Hepatocyte (in vitro differentiated cells): ENCODE data around the gene SYDE1. TPM values are rescaled to one million over a fixed set of nuclear protein-coding genes. Genes with fewer than 3 reads are reported as not detected.

Experiments used
- DNase-seq: peaks from one replicate; pipeline ENCODE4 v3.0.0-alpha.2; 2016; ENCODE audit warnings: low spot score
- H2AFZ ChIP-seq: fragments of 200-600 bp; sonication (generic); 2 replicates; pipeline ENCODE4 v1.6.0; 2016; ENCODE audit warnings: antibody characterized with exemption, mild to moderate bottlenecking
- H3K27ac ChIP-seq: fragments of 200-600 bp; sonication (generic); 2 replicates; pipeline ENCODE4 v1.5.1; 2016; ENCODE audit warnings: mild to moderate bottlenecking
- H3K27me3 ChIP-seq: fragments of 200-600 bp; sonication (generic); 2 replicates; pipeline ENCODE4 v1.6.1; 2016
- H3K36me3 ChIP-seq: fragments of 200-600 bp; sonication (generic); replicated peaks from 2 replicates; pipeline ENCODE4 v1.5.1; 2016; ENCODE audit warnings: low read depth; ENCODE audit not compliant: insufficient read depth
- H3K4me1 ChIP-seq: fragments of 200-600 bp; sonication (generic); 2 replicates; pipeline ENCODE4 v1.5.1; 2016; ENCODE audit warnings: mild to moderate bottlenecking, moderate library complexity; ENCODE audit not compliant: insufficient read depth
- H3K4me2 ChIP-seq: fragments of 200-600 bp; sonication (generic); 2 replicates; pipeline ENCODE4 v1.6.0; 2016
- H3K4me3 ChIP-seq: fragments of 200-600 bp; sonication (generic); 2 replicates; pipeline ENCODE4 v1.5.1; 2016; ENCODE audit warnings: mild to moderate bottlenecking
- H3K79me2 ChIP-seq: fragments of 200-600 bp; sonication (generic); 2 replicates; pipeline ENCODE4 v1.6.0; 2017; ENCODE audit warnings: mild to moderate bottlenecking
- H3K9me2 ChIP-seq: fragments of 200-600 bp; sonication (generic); replicated peaks from 2 replicates; pipeline ENCODE4 v1.6.0; 2017; ENCODE audit warnings: mild to moderate bottlenecking; ENCODE audit not compliant: insufficient read depth
- H3K9me3 ChIP-seq: fragments of 200-600 bp; sonication (generic); 2 replicates; pipeline ENCODE4 v1.5.1; 2016; ENCODE audit warnings: low read depth, mild to moderate bottlenecking
- H4K20me1 ChIP-seq: fragments of 200-600 bp; sonication (generic); 2 replicates; pipeline ENCODE4 v1.6.0; 2016; ENCODE audit warnings: mild to moderate bottlenecking; ENCODE audit not compliant: insufficient read depth, poor library complexity, severe bottlenecking
- EZH2 ChIP-seq: fragments of 200-600 bp; sonication (generic); IDR thresholded peaks from 2 replicates; pipeline ENCODE4 v1.6.1; 2016; ENCODE audit warnings: antibody characterized with exemption, mild to moderate bottlenecking, borderline replicate concordance
- EZH2phosphoT487 ChIP-seq: fragments of 200-600 bp; sonication (generic); IDR thresholded peaks from one replicate; pipeline ENCODE4 v1.6.1; 2018; ENCODE audit warnings: antibody characterized with exemption, mild to moderate bottlenecking, low read depth, moderate library complexity; ENCODE audit not compliant: unreplicated experiment, severe bottlenecking
- WGBS: methylation state at CpG from one replicate; pipeline ENCODE4 v1.1.6; 2016; ENCODE audit warnings: low lambda C conversion rate; ENCODE audit errors: missing lambda C conversion rate; 5-methylcytosine and 5-hydroxymethylcytosine counted together
- polyA plus RNA-seq: library from polyadenylated mRNA; unstranded; fragments of >200 nt; fragmentation: Nextera tagmentation; extraction: Ambion mirVana; gene quantifications from 2 replicates; pipeline ENCODE4 v1.2.1, GENCODE V29; 2016
- total RNA-seq: library from RNA; depleted of rRNA; stranded (reverse); fragments of >200 nt; gene quantifications from 2 replicates; pipeline ENCODE4 v1.2.3, GENCODE V29; 2014
- TF ChIP-seq, protein P1 (sequence below): fragments of 200-600 bp; sonication (generic); IDR thresholded peaks from 2 replicates; pipeline ENCODE4 v1.5.1; 2016; ENCODE audit warnings: antibody characterized with exemption, mild to moderate bottlenecking; ENCODE audit not compliant: poor library complexity

SYDE1 gene
- total and polyA plus RNA-seq, 2 experiments from 2014 or later: 17.8 to 18.5 TPM

DNA sequence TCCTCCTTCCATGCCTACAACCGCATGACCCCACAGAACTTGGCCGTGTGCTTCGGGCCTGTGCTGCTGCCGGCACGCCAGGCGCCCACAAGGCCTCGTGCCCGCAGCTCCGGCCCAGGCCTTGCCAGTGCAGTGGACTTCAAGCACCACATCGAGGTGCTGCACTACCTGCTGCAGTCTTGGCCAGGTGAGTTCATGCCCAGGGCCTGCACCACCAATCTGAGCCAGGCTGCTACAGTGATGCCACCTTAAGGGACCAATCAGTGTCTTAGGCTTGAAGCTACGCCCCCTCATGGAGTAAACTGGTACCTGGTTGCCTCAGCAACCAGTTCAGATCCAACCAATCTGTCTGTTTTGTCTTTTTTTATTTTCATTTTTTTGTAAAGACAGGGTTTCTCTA lies 5.2 kb downstream of the SYDE1 start:
- no peaks in the 10 kb centered on the region for H3K9me2 ChIP-seq
- H3K4me1 ChIP-seq: no peaks in the 10 kb centered on the region
- H3K4me2 ChIP-seq: no peak overlapping the region
- WGBS: 96% methylated on average over 11 of the region's 11 CpGs
- H3K36me3 ChIP-seq: no peaks in the 10 kb centered on the region
- TF ChIP-seq EZH2phosphoT487: no peak
- TF ChIP-seq, protein P1, sequence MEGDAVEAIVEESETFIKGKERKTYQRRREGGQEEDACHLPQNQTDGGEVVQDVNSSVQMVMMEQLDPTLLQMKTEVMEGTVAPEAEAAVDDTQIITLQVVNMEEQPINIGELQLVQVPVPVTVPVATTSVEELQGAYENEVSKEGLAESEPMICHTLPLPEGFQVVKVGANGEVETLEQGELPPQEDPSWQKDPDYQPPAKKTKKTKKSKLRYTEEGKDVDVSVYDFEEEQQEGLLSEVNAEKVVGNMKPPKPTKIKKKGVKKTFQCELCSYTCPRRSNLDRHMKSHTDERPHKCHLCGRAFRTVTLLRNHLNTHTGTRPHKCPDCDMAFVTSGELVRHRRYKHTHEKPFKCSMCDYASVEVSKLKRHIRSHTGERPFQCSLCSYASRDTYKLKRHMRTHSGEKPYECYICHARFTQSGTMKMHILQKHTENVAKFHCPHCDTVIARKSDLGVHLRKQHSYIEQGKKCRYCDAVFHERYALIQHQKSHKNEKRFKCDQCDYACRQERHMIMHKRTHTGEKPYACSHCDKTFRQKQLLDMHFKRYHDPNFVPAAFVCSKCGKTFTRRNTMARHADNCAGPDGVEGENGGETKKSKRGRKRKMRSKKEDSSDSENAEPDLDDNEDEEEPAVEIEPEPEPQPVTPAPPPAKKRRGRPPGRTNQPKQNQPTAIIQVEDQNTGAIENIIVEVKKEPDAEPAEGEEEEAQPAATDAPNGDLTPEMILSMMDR: no peak
- TF ChIP-seq EZH2: no peak
- H3K27ac ChIP-seq: no peak overlapping the region
- no peak overlapping the region for H3K4me3 ChIP-seq
- no peaks in the 10 kb centered on the region for H3K9me3 ChIP-seq
- H3K27me3 ChIP-seq: no peaks in the 10 kb centered on the region
- no peaks in the 10 kb centered on the region for H4K20me1 ChIP-seq
- H3K79me2 ChIP-seq: peaks cover 12% of the 10 kb centered on the region
- DNase-seq: no peak
- no peak overlapping the region for H2AFZ ChIP-seq

DNA sequence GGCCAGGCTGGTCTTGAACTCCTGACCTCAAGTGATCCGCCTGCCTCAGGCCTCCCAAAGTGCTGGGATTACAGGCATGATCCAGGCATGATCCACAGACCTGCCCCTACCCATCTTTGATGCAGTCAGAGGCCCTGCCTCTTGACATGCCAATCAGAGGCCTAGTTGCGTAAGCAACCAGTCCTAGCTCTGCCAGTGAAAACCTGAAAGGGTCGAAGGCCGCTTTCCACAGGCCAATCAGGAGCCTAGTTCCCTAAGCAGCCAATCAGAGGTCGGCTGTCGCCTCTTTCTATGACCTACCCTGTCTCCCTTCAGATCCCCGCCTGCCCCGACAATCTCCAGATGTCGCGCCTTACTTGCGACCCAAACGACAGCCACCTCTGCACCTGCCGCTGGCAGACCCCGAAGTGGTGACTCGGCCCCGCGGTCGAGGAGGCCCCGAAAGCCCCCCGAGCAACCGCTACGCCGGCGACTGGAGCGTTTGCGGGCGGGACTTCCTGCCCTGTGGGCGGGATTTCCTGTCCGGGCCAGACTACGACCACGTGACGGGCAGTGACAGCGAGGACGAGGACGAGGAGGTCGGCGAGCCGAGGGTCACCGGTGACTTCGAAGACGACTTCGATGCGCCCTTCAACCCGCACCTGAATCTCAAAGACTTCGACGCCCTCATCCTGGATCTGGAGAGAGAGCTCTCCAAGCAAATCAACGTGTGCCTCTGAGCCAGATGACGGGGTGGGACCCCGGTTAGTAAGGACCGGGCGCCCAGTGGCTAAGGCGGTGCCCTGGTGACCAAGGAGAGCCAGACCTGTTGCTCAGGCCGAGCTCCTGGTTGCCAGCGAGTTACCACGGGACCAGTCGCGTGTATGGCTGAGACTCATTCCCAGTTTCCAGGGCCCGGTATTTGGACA lies 6.3 kb downstream of the SYDE1 start:
- H3K27ac ChIP-seq: no peak overlapping the region
- H3K9me2 ChIP-seq: no peaks in the 10 kb centered on the region
- WGBS: 96% methylated on average over 55 of the region's 58 CpGs
- no peaks in the 10 kb centered on the region for H4K20me1 ChIP-seq
- peaks cover 5% of the 10 kb centered on the region for H3K79me2 ChIP-seq
- no peaks in the 10 kb centered on the region for H3K4me1 ChIP-seq
- H3K27me3 ChIP-seq: no peaks in the 10 kb centered on the region
- no peak overlapping the region for H3K4me2 ChIP-seq
- no peaks in the 10 kb centered on the region for H3K36me3 ChIP-seq
- no peak overlapping the region for H3K4me3 ChIP-seq
- H3K9me3 ChIP-seq: no peaks in the 10 kb centered on the region
- no peak overlapping the region for H2AFZ ChIP-seq
- DNase-seq: no peak
- TF ChIP-seq, protein P1: no peak
- no peak for TF ChIP-seq EZH2
- no peak for TF ChIP-seq EZH2phosphoT487

DNA sequence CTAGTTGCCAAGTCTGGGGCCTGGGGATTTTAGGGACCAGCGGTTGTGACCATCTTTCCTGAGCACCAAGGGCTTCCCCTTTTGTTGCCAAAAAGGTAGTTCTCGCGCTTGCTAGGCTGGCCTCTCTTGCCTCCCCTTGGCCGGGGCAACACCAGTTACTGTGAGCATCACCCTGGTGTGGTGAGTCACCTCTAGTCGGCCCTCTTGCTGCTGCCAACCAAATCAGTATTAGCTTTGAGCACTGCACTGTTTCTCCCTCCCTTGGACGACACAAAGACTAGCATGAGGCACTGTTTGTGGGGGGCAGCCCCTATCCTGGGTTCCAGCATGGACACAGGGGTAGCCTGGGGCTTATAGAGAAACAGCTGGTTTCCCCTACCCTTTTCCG lies 6.9 kb downstream of the SYDE1 start:
- H3K36me3 ChIP-seq: no peaks in the 10 kb centered on the region
- WGBS: 90% methylated on average over 7 of the region's 7 CpGs
- no peak for DNase-seq
- TF ChIP-seq EZH2 (no peak), EZH2phosphoT487 (no peak)
- TF ChIP-seq, protein P1: no peak
- no peaks in the 10 kb centered on the region for H3K4me1 ChIP-seq
- no peak overlapping the region for H3K4me2 ChIP-seq
- no peak overlapping the region for H3K27ac ChIP-seq
- H3K9me3 ChIP-seq: no peaks in the 10 kb centered on the region
- no peak overlapping the region for H2AFZ ChIP-seq
- no peaks in the 10 kb centered on the region for H3K79me2 ChIP-seq
- H3K4me3 ChIP-seq: no peak overlapping the region
- H3K27me3 ChIP-seq: no peaks in the 10 kb centered on the region
- H4K20me1 ChIP-seq: no peaks in the 10 kb centered on the region
- no peaks in the 10 kb centered on the region for H3K9me2 ChIP-seq
